ENCODE measurements around the gene AMMECR1. TPM values are rescaled to one million over a fixed set of nuclear protein-coding genes. Genes with fewer than 3 reads are reported as not detected.

AMMECR1 gene
- total RNA-seq, 6 donors from 2014 or later, result 1.4 to 20.1 (median 8.0) TPM

DNA sequence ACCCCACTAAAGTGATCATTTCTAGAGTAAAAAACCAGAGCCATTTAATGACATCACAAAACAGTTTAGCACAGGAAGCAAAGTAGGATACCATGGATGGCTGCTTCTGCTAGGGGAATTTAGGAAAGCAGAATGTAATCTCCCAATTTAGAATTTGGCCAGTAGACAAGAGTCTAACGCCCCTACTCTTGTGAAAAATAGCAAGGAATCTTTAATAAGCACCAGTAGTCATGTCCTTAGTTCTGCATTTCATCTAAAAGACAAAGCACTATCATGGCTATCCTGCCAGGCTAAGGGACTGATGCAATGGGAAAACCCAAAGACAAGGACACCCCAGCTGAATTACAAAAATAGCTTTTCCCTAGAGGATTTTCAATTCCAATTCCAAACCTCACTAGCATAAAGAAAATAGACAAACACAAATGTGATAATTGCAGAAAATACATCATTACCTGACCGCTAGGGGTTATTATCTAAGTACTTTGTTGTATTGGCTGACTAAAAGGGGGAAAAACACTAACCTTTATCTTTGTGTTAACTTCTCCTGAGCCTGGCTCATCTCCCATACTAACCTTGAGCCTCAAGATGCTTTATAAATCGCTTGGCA lies 2.6 kb upstream of the AMMECR1 start:
- H3K27ac ChIP-seq, result no peak overlapping the region
- no peaks in the 10 kb centered on the region for H3K27me3 ChIP-seq
- TF ChIP-seq POLR2AphosphoS5 (IDR thresholded peaks at IDR 0.05) (no peak), POLR2A (IDR thresholded peaks at IDR 0.05) (no peak), EP300 (IDR thresholded peaks at IDR 0.05) (no peak)
- TF ChIP-seq, protein P1, sequence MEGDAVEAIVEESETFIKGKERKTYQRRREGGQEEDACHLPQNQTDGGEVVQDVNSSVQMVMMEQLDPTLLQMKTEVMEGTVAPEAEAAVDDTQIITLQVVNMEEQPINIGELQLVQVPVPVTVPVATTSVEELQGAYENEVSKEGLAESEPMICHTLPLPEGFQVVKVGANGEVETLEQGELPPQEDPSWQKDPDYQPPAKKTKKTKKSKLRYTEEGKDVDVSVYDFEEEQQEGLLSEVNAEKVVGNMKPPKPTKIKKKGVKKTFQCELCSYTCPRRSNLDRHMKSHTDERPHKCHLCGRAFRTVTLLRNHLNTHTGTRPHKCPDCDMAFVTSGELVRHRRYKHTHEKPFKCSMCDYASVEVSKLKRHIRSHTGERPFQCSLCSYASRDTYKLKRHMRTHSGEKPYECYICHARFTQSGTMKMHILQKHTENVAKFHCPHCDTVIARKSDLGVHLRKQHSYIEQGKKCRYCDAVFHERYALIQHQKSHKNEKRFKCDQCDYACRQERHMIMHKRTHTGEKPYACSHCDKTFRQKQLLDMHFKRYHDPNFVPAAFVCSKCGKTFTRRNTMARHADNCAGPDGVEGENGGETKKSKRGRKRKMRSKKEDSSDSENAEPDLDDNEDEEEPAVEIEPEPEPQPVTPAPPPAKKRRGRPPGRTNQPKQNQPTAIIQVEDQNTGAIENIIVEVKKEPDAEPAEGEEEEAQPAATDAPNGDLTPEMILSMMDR (IDR thresholded peaks at IDR 0.05), result no peak
- peaks cover 0 to 3% (median 0%) of the 10 kb centered on the region in 4 donors for H3K4me1 ChIP-seq
- H3K9me3 ChIP-seq, result no peaks in the 10 kb centered on the region
- no peak for DNase-seq
- no peak overlapping the region for H3K4me3 ChIP-seq
- 51 to 81% methylated on average over 3 of the region's 3 CpGs for WGBS, 2 donors
- H3K36me3 ChIP-seq, result no peaks in the 10 kb centered on the region
- no peak for ATAC-seq (ENCODE audit: low FRiP score in 2 of 2)

DNA sequence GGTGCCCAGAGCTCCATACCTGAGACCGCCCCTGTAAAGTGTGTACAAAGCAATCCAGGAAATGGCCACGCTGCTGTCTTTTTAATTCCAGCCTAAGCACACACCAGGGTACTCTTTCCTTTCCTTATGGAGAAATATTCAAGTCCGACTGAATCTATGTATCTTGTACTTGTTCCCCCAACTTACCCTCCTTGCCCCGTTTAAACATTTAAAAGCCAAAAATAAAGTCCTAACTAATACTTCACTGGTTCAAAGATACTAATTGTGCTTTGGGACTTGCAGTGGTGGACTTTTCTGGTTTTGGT lies 731 bp upstream of the AMMECR1 start:
- Histone ChIP-seq H3K36me3 (no peaks in the 10 kb centered on the region), H3K27me3 (no peaks in the 10 kb centered on the region), H3K4me3 (peak overlapping the region in 3 of 4 donors; percentile 65 to 87 (median 69)), H3K27ac (peak overlapping the region; percentile 74 to 89 (median 86)), H3K4me1 (peaks cover 0 to 5% (median 0%) of the 10 kb centered on the region in 4 donors), H3K9me3 (no peaks in the 10 kb centered on the region)
- TF ChIP-seq POLR2AphosphoS5 (IDR thresholded peaks at IDR 0.05), result no peak
- TF ChIP-seq, protein P1 (IDR thresholded peaks at IDR 0.05), result no peak
- TF ChIP-seq POLR2A (IDR thresholded peaks at IDR 0.05), result no peak
- TF ChIP-seq EP300 (IDR thresholded peaks at IDR 0.05), result no peak
- DNase-seq (peak in 1 of 2 donors; percentile 31), ATAC-seq (ENCODE audit: low FRiP score in 2 of 2) (peak; percentile 12 to 67)
- WGBS, 2 donors, result 4 to 41% methylated on average over 4 of the region's 4 CpGs

DNA sequence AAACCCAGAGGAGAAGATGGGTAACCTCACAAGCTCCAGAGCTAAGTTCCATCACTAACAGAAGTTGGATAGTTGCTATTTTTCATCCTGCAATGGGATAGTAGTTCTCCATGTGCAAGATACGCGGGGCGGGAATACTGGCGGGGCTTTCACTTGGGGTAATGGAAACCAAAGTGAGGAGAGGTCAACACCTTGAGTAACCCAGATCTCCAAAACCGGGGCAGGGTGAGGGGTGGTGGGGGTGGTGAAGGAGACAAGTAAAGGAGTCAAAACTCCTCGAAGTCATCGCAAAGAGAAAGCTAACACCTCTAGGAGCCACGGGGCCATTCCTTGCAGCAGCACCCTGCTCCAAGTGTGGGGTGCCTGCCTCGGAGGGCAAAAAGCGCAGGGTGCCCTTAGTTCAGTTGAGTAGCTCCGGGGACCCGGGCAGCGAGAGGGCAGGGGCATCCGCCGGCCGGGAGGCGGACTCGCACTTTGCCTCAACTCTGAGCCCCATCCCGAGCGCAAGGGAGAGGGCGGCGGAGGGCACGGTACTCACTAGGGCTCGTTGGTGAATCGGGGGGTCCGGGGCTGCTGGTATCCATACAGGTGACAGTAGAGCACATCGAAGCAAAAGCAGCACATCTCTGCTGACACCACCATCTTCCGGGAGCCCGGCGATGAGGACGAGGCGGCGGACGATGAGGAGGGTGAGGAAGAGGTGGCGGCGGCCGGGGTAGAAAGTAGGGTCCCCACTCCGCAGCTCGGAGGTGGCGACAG lies 645 bp downstream of the AMMECR1 start:
- DNase-seq (peak; percentile 20 to 75), ATAC-seq (ENCODE audit: low FRiP score in 2 of 2) (peak; percentile 54 to 57)
- Histone ChIP-seq H3K9me3 (no peaks in the 10 kb centered on the region), H3K27ac (peak overlapping the region; percentile 82 to 93 (median 88)), H3K4me3 (peak overlapping the region; percentile 65 to 87 (median 70)), H3K4me1 (peaks cover 0 to 5% (median 0%) of the 10 kb centered on the region in 4 donors), H3K27me3 (no peaks in the 10 kb centered on the region), H3K36me3 (no peaks in the 10 kb centered on the region)
- no peak for TF ChIP-seq EP300 (IDR thresholded peaks at IDR 0.05)
- TF ChIP-seq POLR2A (IDR thresholded peaks at IDR 0.05), result no peak
- no peak for TF ChIP-seq POLR2AphosphoS5 (IDR thresholded peaks at IDR 0.05)
- TF ChIP-seq, protein P1 (IDR thresholded peaks at IDR 0.05), result no peak
- WGBS, 2 donors, result 0 to 48% methylated on average over 5 to 39 of the region's 40 CpGs

DNA sequence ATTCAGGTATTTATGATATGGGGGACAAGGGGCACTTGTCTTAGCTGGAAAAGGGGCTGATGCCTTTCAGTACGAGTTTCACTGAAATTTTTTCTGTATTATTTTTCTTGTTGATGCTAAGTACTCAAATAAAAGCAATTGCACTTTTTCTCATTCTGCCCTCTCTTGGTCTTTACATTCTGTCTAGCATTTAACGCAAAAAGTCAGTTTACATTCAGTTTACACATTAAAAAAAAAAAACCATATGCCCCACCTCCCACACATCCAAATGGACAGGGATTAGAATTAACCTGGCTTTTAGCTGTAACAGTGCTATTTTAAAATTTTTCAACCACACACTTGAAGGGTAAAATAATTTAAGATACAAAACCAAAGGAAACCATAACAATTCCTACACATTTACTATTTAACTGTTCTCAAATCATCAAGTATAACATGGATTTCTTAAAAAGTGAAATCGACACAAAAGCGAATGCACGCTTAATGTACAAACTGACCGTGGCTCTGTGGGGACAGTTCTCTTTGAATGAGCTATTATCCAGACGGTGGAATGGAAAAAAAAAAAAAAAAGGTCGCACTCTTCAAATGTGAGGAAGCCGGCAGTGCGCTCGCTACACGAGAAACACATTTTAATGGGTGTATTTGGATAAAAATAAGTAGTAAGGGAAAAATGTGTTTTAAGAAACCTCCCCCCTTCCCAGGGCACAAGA lies 1.4 kb downstream of the AMMECR1 start:
- Histone ChIP-seq H3K27me3 (no peaks in the 10 kb centered on the region), H3K36me3 (no peaks in the 10 kb centered on the region), H3K27ac (peak overlapping the region in 2 of 4 donors; percentile 89 to 93), H3K9me3 (no peaks in the 10 kb centered on the region), H3K4me1 (peaks cover 0 to 5% (median 0%) of the 10 kb centered on the region in 4 donors), H3K4me3 (peak overlapping the region; percentile 65 to 87 (median 70))
- DNase-seq (no peak), ATAC-seq (ENCODE audit: low FRiP score in 2 of 2) (no peak)
- 6 to 30% methylated on average over 12 of the region's 12 CpGs for WGBS, 2 donors
- TF ChIP-seq, protein P1 (IDR thresholded peaks at IDR 0.05), result no peak
- TF ChIP-seq POLR2A (IDR thresholded peaks at IDR 0.05) (no peak), POLR2AphosphoS5 (IDR thresholded peaks at IDR 0.05) (no peak)

All from upper lobe of left lung (tissue), 6 donors.